Choroid plexus epithelial cell (primary cell): Measurements from ENCODE around the gene DAAM2.

Experiments used
- DNase-seq: peaks from one replicate; pipeline ENCODE4 v3.0.0-alpha.2; 2010; ENCODE audit warnings: low read depth
- H3K4me3 ChIP-seq: 2 replicates; pipeline ENCODE4 v1.5.1; 2011; ENCODE audit warnings: low read depth, mild to moderate bottlenecking, control low read depth, low read length, moderate library complexity
- CTCF ChIP-seq: conservative IDR thresholded peaks from 2 replicates; pipeline ENCODE4 v1.5.1; 2011; ENCODE audit warnings: low read depth, mild to moderate bottlenecking, control low read depth, inconsistent platforms, low read length, moderate library complexity

The DAAM2 gene

GRCh38 chr6:39756582-39756981 lies 35.6 kb upstream of the DAAM2 start:
- no peak overlapping the region for H3K4me3 ChIP-seq
- TF ChIP-seq CTCF: no peak
- no peak for DNase-seq

GRCh38 chr6:39758905-39759605 lies 33.1 kb upstream of the DAAM2 start:
- no peak for DNase-seq
- TF ChIP-seq CTCF: no peak
- no peak overlapping the region for H3K4me3 ChIP-seq

DNA sequence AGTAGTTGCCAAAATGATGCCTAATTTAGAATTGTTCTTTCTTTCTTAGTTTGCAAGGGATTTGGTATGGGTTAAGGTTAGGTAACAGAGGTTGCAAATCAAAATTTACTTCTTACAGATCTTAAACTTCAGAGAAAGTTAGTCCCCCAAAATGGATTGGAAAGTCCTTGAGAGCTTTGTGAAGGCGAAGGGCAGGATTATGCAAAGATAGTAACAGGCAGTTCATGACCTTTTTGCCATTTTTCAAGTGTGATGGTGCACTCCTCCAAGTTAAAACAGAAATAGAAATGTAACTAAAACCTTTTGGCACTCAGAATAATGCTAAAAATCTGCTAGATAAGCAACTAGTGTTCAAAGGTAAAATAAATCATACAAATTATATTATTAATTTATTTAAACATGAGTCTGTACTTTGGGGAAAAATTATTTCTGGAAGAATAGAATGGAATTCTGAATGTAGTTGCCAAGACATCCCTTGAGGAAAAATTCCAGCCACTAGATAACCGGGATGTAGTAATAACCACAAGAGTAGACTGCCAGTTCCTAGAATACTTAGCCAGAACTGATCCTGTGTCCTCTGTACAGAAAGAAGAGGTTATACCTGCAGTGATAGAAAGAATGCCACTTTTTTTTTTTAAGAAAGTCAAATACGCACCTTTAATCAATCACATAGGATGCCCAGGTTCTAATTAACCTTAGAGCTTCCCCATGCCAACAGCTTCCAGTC lies 31.8 kb upstream of the DAAM2 start:
- DNase-seq: no peak
- no peak for TF ChIP-seq CTCF
- no peak overlapping the region for H3K4me3 ChIP-seq

GRCh38 chr6:39765508-39766065 lies 26.6 kb upstream of the DAAM2 start:
- DNase-seq: no peak
- H3K4me3 ChIP-seq: no peak overlapping the region
- no peak for TF ChIP-seq CTCF

- H3K4me3 ChIP-seq: no peak overlapping the region
- TF ChIP-seq CTCF: no peak
- no peak for DNase-seq
Measured at GRCh38 chr6:39769012-39769411, 23.2 kb upstream of the DAAM2 start.

GRCh38 chr6:39770446-39770845 lies 21.7 kb upstream of the DAAM2 start:
- DNase-seq: no peak
- no peak overlapping the region for H3K4me3 ChIP-seq
- TF ChIP-seq CTCF: no peak
